Stimulated activated CD8-positive, alpha-beta memory T cell treated with anti-CD3 and anti-CD28 coated beads, Interleukin-12 subunit alpha, Interleukin-12 subunit beta, amount 100 ng/mL, for 1 hour (primary cell): ENCODE measurements around the gene MROH8.
A peak's percentile ranks its signal among the peaks of the same experiment; 100 is the strongest.
"Not testable (repeated sequence)": the region's sequence is repeated elsewhere in the genome, so short reads cannot be mapped to it uniquely, and the experiment has no call there.

Experiments used
- DNase-seq: peaks from one replicate; pipeline ENCODE4 v3.0.0-alpha.2; 2020; ENCODE audit warnings: low read depth

Gene MROH8

DNA sequence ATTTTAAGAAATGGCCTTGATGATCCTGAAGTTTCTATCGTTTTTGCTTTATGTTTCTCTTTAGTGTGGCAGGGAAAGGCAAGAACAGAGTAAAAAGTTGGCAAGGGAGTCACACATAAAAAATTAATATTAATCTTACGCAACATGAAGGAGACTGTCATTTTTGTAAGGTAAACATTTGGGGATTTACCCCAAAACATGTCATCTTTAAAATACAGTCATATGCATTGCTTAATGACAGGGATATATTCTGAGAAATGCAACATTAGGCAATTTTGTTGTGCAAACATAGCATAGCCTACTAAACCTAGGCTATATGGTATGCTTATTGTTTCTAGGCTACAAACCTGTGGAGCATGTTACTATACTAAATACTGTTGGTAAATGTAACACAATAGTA, 88.9 kb downstream of the MROH8 start:
- DNase-seq = no peak

DNA sequence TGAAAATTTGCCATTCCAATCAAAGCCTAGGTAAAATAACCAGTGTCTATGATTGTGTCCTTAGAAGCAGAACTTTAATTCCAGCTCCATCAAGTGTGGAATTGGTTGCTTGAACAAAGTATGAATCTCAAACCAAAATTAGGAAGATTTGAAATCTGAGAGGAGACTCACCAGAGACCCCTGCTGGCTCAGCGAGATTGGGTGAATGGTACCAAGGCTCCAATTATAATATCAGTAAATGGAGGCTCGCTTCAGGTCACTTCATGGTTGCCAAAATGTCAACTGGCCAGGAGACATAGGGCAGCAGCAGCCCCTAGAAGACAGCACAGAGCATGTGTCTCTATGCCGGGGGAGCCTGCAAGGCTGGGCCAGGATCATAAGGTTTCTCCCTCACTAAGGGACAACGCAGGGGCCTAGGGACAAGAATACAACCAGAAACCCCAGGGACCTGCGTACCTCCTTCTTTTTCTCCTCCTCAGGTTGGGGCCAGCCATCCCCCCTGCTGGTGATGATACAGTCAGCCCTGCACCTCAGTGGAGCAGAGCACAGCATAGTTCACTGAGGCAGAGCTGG, 97.5 kb downstream of the MROH8 start:
- DNase-seq = peak; percentile 27

DNA sequence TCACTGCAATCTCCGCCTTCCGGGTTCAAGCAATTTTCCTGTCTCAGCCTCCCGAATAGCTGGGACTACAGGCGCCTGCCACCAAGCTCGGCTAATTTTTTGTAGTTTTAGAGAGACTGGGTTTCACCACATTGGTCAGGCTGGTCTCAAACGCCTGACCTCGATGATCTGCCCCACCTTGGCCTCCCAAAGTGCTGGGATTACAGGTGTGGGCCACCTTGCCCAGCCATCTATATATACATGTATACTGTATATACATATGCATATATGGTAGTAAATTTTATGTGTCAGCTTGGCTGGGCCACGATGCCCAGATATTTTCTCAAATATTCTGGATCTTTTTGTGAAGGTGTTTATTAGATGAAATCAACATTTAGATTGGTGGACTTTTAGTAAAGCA, 102.3 kb downstream of the MROH8 start:
- DNase-seq = no peak

DNA sequence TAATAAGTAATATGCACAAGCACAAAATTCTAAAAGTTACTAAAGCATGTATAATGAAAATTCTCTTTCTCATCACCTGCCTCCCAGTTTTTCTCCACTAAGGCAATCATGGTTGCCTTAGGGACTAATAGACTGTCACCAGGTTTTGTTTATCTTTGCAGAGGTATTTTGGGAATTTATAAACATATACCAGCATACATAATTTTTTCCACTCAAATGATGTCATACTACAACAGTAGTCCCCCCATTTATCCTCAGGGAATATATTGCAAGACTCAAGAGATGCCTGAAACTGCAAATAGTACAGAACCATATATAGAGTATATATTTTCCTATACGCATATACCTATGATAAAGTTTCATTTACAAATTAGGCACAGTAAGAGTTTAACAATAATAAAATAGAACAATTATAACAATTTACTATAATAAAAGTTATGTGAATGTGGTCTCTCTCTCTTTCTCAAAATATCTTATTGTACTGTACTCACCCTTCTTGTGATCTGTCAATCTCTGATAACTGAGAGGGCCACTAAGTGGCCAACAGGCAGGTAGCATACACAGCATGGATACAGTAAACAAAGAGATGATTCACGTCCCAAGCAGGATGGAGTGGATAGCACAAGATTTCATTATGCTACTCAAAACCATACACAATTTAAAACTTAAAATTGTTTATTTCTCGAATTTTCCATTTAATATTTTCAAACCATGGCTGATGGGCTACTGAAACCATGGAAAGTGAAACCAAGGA, 103.2 kb downstream of the MROH8 start:
- no peak for DNase-seq

DNA sequence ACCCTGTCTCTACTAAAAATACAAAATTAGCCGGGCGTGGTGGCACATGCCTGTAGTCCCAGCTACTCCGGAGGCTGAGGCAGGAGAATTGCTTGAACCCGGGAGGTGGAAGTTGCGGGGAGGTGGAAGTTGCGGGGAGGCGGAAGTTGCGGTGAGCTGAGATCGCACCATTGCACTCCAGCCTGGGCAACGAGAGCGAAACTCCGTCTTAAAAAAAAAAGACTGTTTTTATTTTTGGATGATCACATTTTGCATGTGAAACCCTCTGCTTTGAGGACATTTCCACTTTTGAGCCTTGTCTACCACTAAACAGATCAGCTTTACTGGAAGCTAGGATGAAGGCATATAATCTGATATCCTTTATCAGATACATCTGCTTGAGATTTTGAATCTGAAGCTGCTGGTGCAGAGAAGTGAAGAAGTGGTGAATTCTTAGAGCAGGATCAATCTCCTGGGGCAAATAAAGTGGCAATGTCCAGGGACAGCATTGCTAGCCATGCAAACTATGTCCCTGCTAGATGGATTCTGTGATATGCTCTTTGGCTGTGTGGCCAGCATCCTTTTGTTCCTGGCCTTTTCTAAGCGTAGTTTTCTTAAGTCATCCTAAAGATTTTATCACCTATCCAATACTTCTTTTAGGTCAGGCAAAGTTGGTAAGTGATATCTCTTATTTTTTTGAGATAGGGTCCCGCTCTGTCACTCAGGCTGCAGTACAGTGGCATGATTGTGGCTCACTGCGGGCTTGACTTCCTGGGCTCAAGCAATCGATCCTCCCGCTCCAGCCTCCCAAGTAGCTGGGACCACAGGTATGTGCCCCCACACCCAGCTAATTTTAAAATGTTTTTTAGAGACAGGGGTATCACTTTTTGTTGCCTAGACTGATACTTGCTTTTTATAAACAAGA, 106.8 kb downstream of the MROH8 start:
- no peak for DNase-seq

DNA sequence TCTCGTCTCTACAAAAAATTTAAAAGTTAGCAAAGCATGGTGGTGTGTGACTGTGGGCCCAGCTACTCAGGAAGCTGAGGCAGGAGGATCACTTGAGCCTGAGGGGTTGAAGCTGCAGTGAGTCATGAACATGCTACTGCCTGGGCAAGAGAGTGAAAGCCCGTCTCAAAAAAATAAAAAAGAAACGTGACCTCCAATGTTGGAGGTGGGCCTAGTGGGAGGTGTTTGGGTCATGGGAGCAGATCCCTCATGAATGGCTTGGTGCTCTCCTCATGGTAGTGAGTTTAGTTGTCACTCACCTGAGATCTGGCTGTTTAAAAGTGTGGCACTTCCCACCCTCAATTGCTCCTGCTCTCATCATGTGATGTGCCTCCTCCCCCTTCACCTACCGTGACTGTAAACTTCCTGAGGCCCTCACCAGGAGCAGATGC, 107.9 kb downstream of the MROH8 start:
- peak; percentile 12 for DNase-seq

DNA sequence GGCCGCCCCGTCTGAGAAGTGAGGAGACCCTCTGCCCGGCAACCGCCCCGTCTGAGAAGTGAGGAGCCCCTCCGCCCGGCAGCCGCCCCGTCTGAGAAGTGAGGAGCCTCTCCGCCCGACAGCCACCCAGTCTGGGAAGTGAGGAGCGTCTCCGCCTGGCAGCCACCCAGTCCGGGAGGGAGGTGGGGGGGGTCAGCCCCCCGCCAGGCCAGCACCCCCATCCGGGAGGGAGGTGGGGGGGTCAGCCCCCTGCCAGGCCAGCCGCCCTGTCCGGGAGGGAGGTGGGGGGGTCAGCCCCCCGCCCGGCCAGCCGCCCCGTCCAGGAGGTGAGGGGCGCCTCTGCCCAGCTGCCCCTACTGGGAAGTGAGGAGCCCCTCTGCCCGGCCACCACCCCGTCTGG, 109.8 kb downstream of the MROH8 start:
- not testable (repeated sequence) for DNase-seq

DNA sequence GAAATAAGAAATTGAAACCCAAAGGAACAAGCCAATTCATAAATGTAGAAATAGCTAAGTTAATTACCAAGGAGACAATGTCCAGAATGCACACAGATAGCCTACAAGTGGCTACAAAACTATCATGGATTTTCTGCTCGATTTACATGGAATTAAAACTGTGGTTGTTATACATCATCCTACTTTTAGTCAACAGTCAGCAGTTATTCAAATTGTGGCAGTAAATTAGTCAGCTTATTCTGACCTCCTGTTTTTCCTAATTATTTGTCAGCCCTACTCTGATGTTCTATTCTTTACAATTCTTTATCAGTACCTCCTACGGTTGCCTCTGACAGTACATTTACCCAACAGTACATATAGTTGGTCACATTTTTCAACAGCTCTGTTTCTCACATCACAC, 113.2 kb downstream of the MROH8 start:
- DNase-seq = no peak

DNA sequence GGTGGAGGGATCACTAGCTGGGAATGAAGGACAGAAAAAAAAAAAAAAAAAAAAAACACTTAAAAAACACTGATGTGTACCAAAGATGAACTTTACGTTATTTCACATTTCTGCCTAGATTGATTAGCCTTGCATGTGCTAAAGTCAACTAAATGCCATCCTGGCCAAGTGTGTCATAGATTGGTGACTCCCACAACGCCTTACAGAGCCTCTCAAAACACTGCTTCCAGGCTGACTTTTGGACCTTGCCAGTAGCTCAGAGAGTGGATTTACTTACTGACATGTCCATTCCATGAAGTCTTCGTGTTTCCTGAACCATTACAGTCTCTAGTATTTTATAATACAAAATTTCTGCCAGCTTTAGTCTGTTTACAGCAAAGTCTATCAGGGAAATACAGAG, 124.1 kb downstream of the MROH8 start:
- no peak for DNase-seq

DNA sequence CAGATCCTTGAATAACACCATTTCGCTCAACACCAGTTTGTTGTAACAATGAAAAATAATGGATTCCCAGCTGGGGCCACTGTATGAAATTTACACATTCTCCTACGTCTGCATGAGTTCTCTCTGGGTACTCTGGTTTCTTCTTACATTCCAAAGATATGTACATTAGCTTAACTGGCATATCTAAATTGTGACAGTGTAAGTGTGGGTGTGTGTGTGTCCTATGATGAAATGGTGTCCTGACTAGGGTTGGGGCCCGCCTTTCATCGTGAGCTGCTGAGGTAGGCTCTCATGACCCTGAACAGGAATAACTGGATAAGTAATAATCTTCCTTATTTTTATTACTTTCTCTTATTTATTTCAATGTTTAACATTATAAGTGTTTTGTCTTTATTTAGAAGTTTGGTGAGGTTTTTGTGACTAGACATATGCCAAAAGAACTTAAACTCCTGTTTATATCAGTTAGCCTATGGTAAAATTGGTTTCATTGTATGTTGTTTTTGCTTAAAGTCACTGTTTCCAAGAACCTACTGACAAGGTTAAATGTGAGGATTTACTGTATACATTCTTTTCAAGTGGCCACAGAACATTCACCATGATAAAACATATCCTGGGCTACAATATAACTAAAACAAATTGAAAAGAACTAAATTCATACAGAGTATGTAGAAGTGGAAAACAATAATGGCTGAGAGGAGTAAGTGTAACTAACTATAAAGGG, 126.0 kb downstream of the MROH8 start:
- DNase-seq = no peak
